Ovary (tissue), 3 donors: ENCODE results near the gene SFTPD.

Source experiments
- CTCF ChIP-seq, 3 donors: fragments of 450-650 bp in 2 of 3; fragments of 200-600 bp in 1 of 3; IDR thresholded peaks; one replicate each; pipeline versions ENCODE4 v1.5.1 to v1.8.0; 2016 to 2022; ENCODE audit warnings: antibody characterized with exemption in 3 of 3, mild to moderate bottlenecking in 1 of 3
- POLR2A ChIP-seq: fragments of 450-650 bp; IDR thresholded peaks from one replicate; pipeline ENCODE4 v1.6.1; 2017; ENCODE audit warnings: antibody characterized with exemption, mild to moderate bottlenecking, moderate library complexity
- donor health status: DM: no; HTN: no; CAD: no.

GRCh38 chr10:79927111-79927828 lies 21.6 kb downstream of the SFTPD start:
- no peak for TF ChIP-seq CTCF (IDR thresholded peaks at IDR 0.05)
- no peak for TF ChIP-seq POLR2A
